HG02642 (cell line): ENCODE data around the gene USP13.
"Not testable (repeated sequence)": the region's sequence is repeated elsewhere in the genome, so short reads cannot be mapped to it uniquely, and the experiment has no call there.

Experiments used
- ATAC-seq: cut with Tn5 transposase; IDR thresholded peaks from one replicate; pipeline ENCODE4 v1.9.1; 2021; ENCODE audit warnings: mild to moderate bottlenecking; ENCODE audit not compliant: unreplicated experiment, poor library complexity

USP13 gene

GRCh38 chr3:179772297-179772696 lies 119.5 kb downstream of the USP13 start:
- ATAC-seq, result no peak

GRCh38 chr3:179775416-179776122 lies 122.7 kb downstream of the USP13 start:
- ATAC-seq, result no peak

- not testable (repeated sequence) for ATAC-seq
These were observed 130.0 kb downstream of the USP13 start for GRCh38 chr3:179782841-179783240.

- ATAC-seq, result no peak
These were observed 136.2 kb downstream of the USP13 start for GRCh38 chr3:179788996-179789395.

- ATAC-seq, result no peak
These were observed 139.0 kb downstream of the USP13 start for GRCh38 chr3:179791793-179792192.

GRCh38 chr3:179794355-179794754 lies 141.5 kb downstream of the USP13 start:
- no peak for ATAC-seq

- ATAC-seq, result no peak
These were observed 143.6 kb downstream of the USP13 start for GRCh38 chr3:179796421-179796820.

GRCh38 chr3:179797192-179797591 lies 144.4 kb downstream of the USP13 start:
- ATAC-seq, result no peak

- ATAC-seq, result no peak
These were observed 148.4 kb downstream of the USP13 start for GRCh38 chr3:179801263-179801662.

GRCh38 chr3:179801856-179802255 lies 149.0 kb downstream of the USP13 start:
- no peak for ATAC-seq

GRCh38 chr3:179806177-179806576 lies 153.3 kb downstream of the USP13 start:
- no peak for ATAC-seq

GRCh38 chr3:179807588-179807987 lies 154.7 kb downstream of the USP13 start:
- ATAC-seq, result no peak

GRCh38 chr3:179809639-179810038 lies 156.8 kb downstream of the USP13 start:
- ATAC-seq, result no peak

GRCh38 chr3:179811321-179812095 lies 158.7 kb downstream of the USP13 start:
- peak; percentile 95 for ATAC-seq

- ATAC-seq, result no peak
These were observed 159.2 kb downstream of the USP13 start for GRCh38 chr3:179812096-179812382.

- no peak for ATAC-seq
These were observed 166.5 kb downstream of the USP13 start for GRCh38 chr3:179819379-179819778.

GRCh38 chr3:179822296-179822695 lies 169.5 kb downstream of the USP13 start:
- no peak for ATAC-seq

- no peak for ATAC-seq
These were observed 172.8 kb downstream of the USP13 start for GRCh38 chr3:179825527-179826246.

- ATAC-seq, result no peak
These were observed 173.4 kb downstream of the USP13 start for GRCh38 chr3:179826247-179826637.

GRCh38 chr3:179828738-179829137 lies 175.9 kb downstream of the USP13 start:
- no peak for ATAC-seq

- ATAC-seq, result no peak
These were observed 176.6 kb downstream of the USP13 start for GRCh38 chr3:179829401-179829800.
